ENCODE results near the gene NEXN.

NEXN gene

GRCh38 chr1:77950873-77951272 lies 62.4 kb downstream of the NEXN start:
- Histone ChIP-seq H3K9me3 (ENCODE audit: control insufficient read depth, low read length) (no peaks in the 10 kb centered on the region), H3K4me1 (ENCODE audit: control insufficient read depth, insufficient read depth, low read length) (no peaks in the 10 kb centered on the region), H3K9ac (ENCODE audit: low read length) (no peak overlapping the region), H3K36me3 (ENCODE audit: control insufficient read depth, insufficient read depth, low read length) (no peaks in the 10 kb centered on the region), H3K27me3 (ENCODE audit: control insufficient read depth, insufficient read depth, low read length) (no peaks in the 10 kb centered on the region), H3K4me3 (ENCODE audit: low read length) (no peak overlapping the region)

- Histone ChIP-seq H3K36me3 (ENCODE audit: control insufficient read depth, insufficient read depth, low read length) (no peaks in the 10 kb centered on the region), H3K4me3 (ENCODE audit: low read length) (no peak overlapping the region), H3K9ac (ENCODE audit: low read length) (no peak overlapping the region), H3K9me3 (ENCODE audit: control insufficient read depth, low read length) (no peaks in the 10 kb centered on the region), H3K4me1 (ENCODE audit: control insufficient read depth, insufficient read depth, low read length) (no peaks in the 10 kb centered on the region), H3K27me3 (ENCODE audit: control insufficient read depth, insufficient read depth, low read length) (no peaks in the 10 kb centered on the region)
Measured at GRCh38 chr1:77951328-77951727, 62.9 kb downstream of the NEXN start.

- H3K36me3 ChIP-seq (ENCODE audit: control insufficient read depth, insufficient read depth, low read length), result no peaks in the 10 kb centered on the region
- H3K27me3 ChIP-seq (ENCODE audit: control insufficient read depth, insufficient read depth, low read length), result no peaks in the 10 kb centered on the region
- no peak overlapping the region for H3K9ac ChIP-seq (ENCODE audit: low read length)
- H3K4me3 ChIP-seq (ENCODE audit: low read length), result no peak overlapping the region
- no peaks in the 10 kb centered on the region for H3K4me1 ChIP-seq (ENCODE audit: control insufficient read depth, insufficient read depth, low read length)
- H3K9me3 ChIP-seq (ENCODE audit: control insufficient read depth, low read length), result no peaks in the 10 kb centered on the region
Measured at GRCh38 chr1:77953907-77954306, 65.5 kb downstream of the NEXN start.

- Histone ChIP-seq H3K9me3 (ENCODE audit: control insufficient read depth, low read length) (no peaks in the 10 kb centered on the region), H3K9ac (ENCODE audit: low read length) (no peak overlapping the region), H3K4me1 (ENCODE audit: control insufficient read depth, insufficient read depth, low read length) (no peaks in the 10 kb centered on the region), H3K36me3 (ENCODE audit: control insufficient read depth, insufficient read depth, low read length) (no peaks in the 10 kb centered on the region), H3K27me3 (ENCODE audit: control insufficient read depth, insufficient read depth, low read length) (no peaks in the 10 kb centered on the region), H3K4me3 (ENCODE audit: low read length) (no peak overlapping the region)
Measured at GRCh38 chr1:77954521-77954920, 66.1 kb downstream of the NEXN start.

GRCh38 chr1:77955709-77956108 lies 67.3 kb downstream of the NEXN start:
- Histone ChIP-seq H3K9me3 (ENCODE audit: control insufficient read depth, low read length) (no peaks in the 10 kb centered on the region), H3K27me3 (ENCODE audit: control insufficient read depth, insufficient read depth, low read length) (no peaks in the 10 kb centered on the region), H3K4me1 (ENCODE audit: control insufficient read depth, insufficient read depth, low read length) (no peaks in the 10 kb centered on the region), H3K9ac (ENCODE audit: low read length) (no peak overlapping the region), H3K4me3 (ENCODE audit: low read length) (no peak overlapping the region), H3K36me3 (ENCODE audit: control insufficient read depth, insufficient read depth, low read length) (no peaks in the 10 kb centered on the region)

GRCh38 chr1:77956464-77956863 lies 68.0 kb downstream of the NEXN start:
- Histone ChIP-seq H3K27me3 (ENCODE audit: control insufficient read depth, insufficient read depth, low read length) (no peaks in the 10 kb centered on the region), H3K4me3 (ENCODE audit: low read length) (no peak overlapping the region), H3K36me3 (ENCODE audit: control insufficient read depth, insufficient read depth, low read length) (no peaks in the 10 kb centered on the region), H3K4me1 (ENCODE audit: control insufficient read depth, insufficient read depth, low read length) (no peaks in the 10 kb centered on the region), H3K9ac (ENCODE audit: low read length) (no peak overlapping the region), H3K9me3 (ENCODE audit: control insufficient read depth, low read length) (no peaks in the 10 kb centered on the region)

- no peak overlapping the region for H3K9ac ChIP-seq (ENCODE audit: low read length)
- no peak overlapping the region for H3K4me3 ChIP-seq (ENCODE audit: low read length)
- no peaks in the 10 kb centered on the region for H3K36me3 ChIP-seq (ENCODE audit: control insufficient read depth, insufficient read depth, low read length)
- H3K27me3 ChIP-seq (ENCODE audit: control insufficient read depth, insufficient read depth, low read length), result no peaks in the 10 kb centered on the region
- no peaks in the 10 kb centered on the region for H3K9me3 ChIP-seq (ENCODE audit: control insufficient read depth, low read length)
- no peaks in the 10 kb centered on the region for H3K4me1 ChIP-seq (ENCODE audit: control insufficient read depth, insufficient read depth, low read length)
Measured at GRCh38 chr1:77958391-77958790, 70.0 kb downstream of the NEXN start.

- Histone ChIP-seq H3K36me3 (ENCODE audit: control insufficient read depth, insufficient read depth, low read length) (no peaks in the 10 kb centered on the region), H3K4me1 (ENCODE audit: control insufficient read depth, insufficient read depth, low read length) (no peaks in the 10 kb centered on the region), H3K9me3 (ENCODE audit: control insufficient read depth, low read length) (no peaks in the 10 kb centered on the region), H3K9ac (ENCODE audit: low read length) (no peak overlapping the region), H3K27me3 (ENCODE audit: control insufficient read depth, insufficient read depth, low read length) (no peaks in the 10 kb centered on the region), H3K4me3 (ENCODE audit: low read length) (no peak overlapping the region)
Measured at GRCh38 chr1:77958850-77959249, 70.4 kb downstream of the NEXN start.

GRCh38 chr1:77961392-77961791 lies 73.0 kb downstream of the NEXN start:
- H3K36me3 ChIP-seq (ENCODE audit: control insufficient read depth, insufficient read depth, low read length), result no peaks in the 10 kb centered on the region
- H3K27me3 ChIP-seq (ENCODE audit: control insufficient read depth, insufficient read depth, low read length), result no peaks in the 10 kb centered on the region
- H3K4me3 ChIP-seq (ENCODE audit: low read length), result no peak overlapping the region
- H3K9me3 ChIP-seq (ENCODE audit: control insufficient read depth, low read length), result no peaks in the 10 kb centered on the region
- no peak overlapping the region for H3K9ac ChIP-seq (ENCODE audit: low read length)
- no peaks in the 10 kb centered on the region for H3K4me1 ChIP-seq (ENCODE audit: control insufficient read depth, insufficient read depth, low read length)

- no peaks in the 10 kb centered on the region for H3K27me3 ChIP-seq (ENCODE audit: control insufficient read depth, insufficient read depth, low read length)
- no peaks in the 10 kb centered on the region for H3K4me1 ChIP-seq (ENCODE audit: control insufficient read depth, insufficient read depth, low read length)
- H3K9me3 ChIP-seq (ENCODE audit: control insufficient read depth, low read length), result no peaks in the 10 kb centered on the region
- H3K4me3 ChIP-seq (ENCODE audit: low read length), result no peak overlapping the region
- H3K36me3 ChIP-seq (ENCODE audit: control insufficient read depth, insufficient read depth, low read length), result peaks cover 6% of the 10 kb centered on the region
- H3K9ac ChIP-seq (ENCODE audit: low read length), result no peak overlapping the region
Measured at GRCh38 chr1:77966291-77966690, 77.9 kb downstream of the NEXN start.

GRCh38 chr1:77970192-77970591 lies 81.8 kb downstream of the NEXN start:
- peaks cover 4% of the 10 kb centered on the region for H3K4me1 ChIP-seq (ENCODE audit: control insufficient read depth, insufficient read depth, low read length)
- H3K4me3 ChIP-seq (ENCODE audit: low read length), result no peak overlapping the region
- H3K9ac ChIP-seq (ENCODE audit: low read length), result no peak overlapping the region
- H3K9me3 ChIP-seq (ENCODE audit: control insufficient read depth, low read length), result no peaks in the 10 kb centered on the region
- peaks cover 6% of the 10 kb centered on the region for H3K36me3 ChIP-seq (ENCODE audit: control insufficient read depth, insufficient read depth, low read length)
- H3K27me3 ChIP-seq (ENCODE audit: control insufficient read depth, insufficient read depth, low read length), result no peaks in the 10 kb centered on the region

- Histone ChIP-seq H3K4me1 (ENCODE audit: control insufficient read depth, insufficient read depth, low read length) (peaks cover 10% of the 10 kb centered on the region), H3K9ac (ENCODE audit: low read length) (no peak overlapping the region), H3K36me3 (ENCODE audit: control insufficient read depth, insufficient read depth, low read length) (peaks cover 6% of the 10 kb centered on the region)
Measured at GRCh38 chr1:77972080-77972479, 83.7 kb downstream of the NEXN start.

GRCh38 chr1:77975386-77975785 lies 87.0 kb downstream of the NEXN start:
- Histone ChIP-seq H3K9ac (ENCODE audit: low read length) (no peak overlapping the region), H3K27me3 (ENCODE audit: control insufficient read depth, insufficient read depth, low read length) (no peaks in the 10 kb centered on the region), H3K36me3 (ENCODE audit: control insufficient read depth, insufficient read depth, low read length) (no peaks in the 10 kb centered on the region), H3K4me3 (ENCODE audit: low read length) (no peak overlapping the region), H3K9me3 (ENCODE audit: control insufficient read depth, low read length) (no peaks in the 10 kb centered on the region), H3K4me1 (ENCODE audit: control insufficient read depth, insufficient read depth, low read length) (peaks cover 11% of the 10 kb centered on the region)

More at GRCh38 chr1:77972080-77972479, 83.7 kb downstream of the NEXN start:
- Histone ChIP-seq H3K27me3 (ENCODE audit: control insufficient read depth, insufficient read depth, low read length) (no peaks in the 10 kb centered on the region), H3K9me3 (ENCODE audit: control insufficient read depth, low read length) (no peaks in the 10 kb centered on the region), H3K4me3 (ENCODE audit: low read length) (no peak overlapping the region)
